WTC11 (cell line): ENCODE results near the gene FOXF2. TPM values are rescaled to one million over a fixed set of nuclear protein-coding genes. Genes with fewer than 3 reads are reported as not detected.

Experiments
- ATAC-seq: fragments of 200-7000 bp; cut with Tn5 transposase; 2 replicates; pipeline ENCODE4 v1.10.0; 2021; ENCODE audit warnings: mild to moderate bottlenecking, moderate library complexity
- CTCF ChIA-PET: fragments of 300-600 bp; sonication (Branson Sonifier 250); formaldehyde crosslinking; loops from one replicate; lab custom pipeline; 2021; ENCODE audit warnings: antibody characterized with exemption; lab: Charles Lee
- POLR2A ChIA-PET: fragments of 350-600 bp; sonication (Branson Sonifier 250); formaldehyde crosslinking; loops from one replicate; lab custom pipeline; 2021; ENCODE audit warnings: antibody characterized with exemption; lab: Charles Lee
- DNase-seq: peaks from one replicate; pipeline ENCODE4 v3.0.0; 2021; ENCODE audit warnings: low spot score
- H3K27ac Mint-ChIP-seq: 2 replicates; pipeline ENCODE4 v1.8.0; 2021; ENCODE audit warnings: mixed read lengths
- H3K27me3 Mint-ChIP-seq: 2 replicates; pipeline ENCODE4 v1.8.0; 2021; ENCODE audit warnings: low read depth, mild to moderate bottlenecking, moderate library complexity, mixed read lengths
- H3K36me3 Mint-ChIP-seq: 2 replicates; pipeline ENCODE4 v1.8.0; 2021; ENCODE audit warnings: mixed read lengths
- H3K4me1 Mint-ChIP-seq: 2 replicates; pipeline ENCODE4 v1.8.0; 2022; ENCODE audit warnings: mixed read lengths
- H3K4me3 Mint-ChIP-seq: 2 replicates; pipeline ENCODE4 v1.8.0; 2021; ENCODE audit warnings: mild to moderate bottlenecking, moderate library complexity, mixed read lengths
- H3K9me3 Mint-ChIP-seq: 2 replicates; pipeline ENCODE4 v1.8.0; 2021; ENCODE audit warnings: mixed read lengths
- CREB1 ChIP-seq: sonication (generic); formaldehyde crosslinking; IDR thresholded peaks from 2 replicates; pipeline ENCODE4 v1.8.0; 2023; ENCODE audit warnings: mild to moderate bottlenecking, missing genetic modification reagents
- EMX1 ChIP-seq: fragments of 250-450 bp; sonication (Bioruptor Pico); IDR thresholded peaks from 2 replicates; pipeline ENCODE4 v1.8.0; 2021; ENCODE audit warnings: mild to moderate bottlenecking
- ERG ChIP-seq: fragments of 250-450 bp; sonication (Bioruptor Pico); IDR thresholded peaks from 2 replicates; pipeline ENCODE4 v1.8.0; 2021; ENCODE audit warnings: mild to moderate bottlenecking
- ESRRA ChIP-seq: sonication (generic); formaldehyde crosslinking; IDR thresholded peaks from 2 replicates; pipeline ENCODE4 v1.8.1; 2022; ENCODE audit warnings: mild to moderate bottlenecking, missing genetic modification reagents, borderline replicate concordance
- FOXK1 ChIP-seq: sonication (generic); formaldehyde crosslinking; IDR thresholded peaks from 2 replicates; pipeline ENCODE4 v1.8.0; 2022; ENCODE audit warnings: mild to moderate bottlenecking, moderate library complexity, missing genetic modification reagents
- GABPB1 ChIP-seq: sonication (generic); formaldehyde crosslinking; IDR thresholded peaks from 2 replicates; pipeline ENCODE4 v1.8.1; 2023; ENCODE audit warnings: mild to moderate bottlenecking, missing genetic modification reagents
- GRHL2 ChIP-seq: fragments of 250-450 bp; sonication (Bioruptor Pico); IDR thresholded peaks from 2 replicates; pipeline ENCODE4 v1.8.0; 2022; ENCODE audit warnings: mild to moderate bottlenecking, moderate library complexity; ENCODE audit not compliant: insufficient replicate concordance, severe bottlenecking
- MXD4 ChIP-seq: fragments of 250-450 bp; sonication (Bioruptor Pico); IDR thresholded peaks from 2 replicates; pipeline ENCODE4 v1.8.0; 2021; ENCODE audit warnings: mild to moderate bottlenecking, moderate library complexity, borderline replicate concordance
- MYBL2 ChIP-seq: sonication (generic); formaldehyde crosslinking; IDR thresholded peaks from 2 replicates; pipeline ENCODE4 v1.8.1; 2023; ENCODE audit warnings: mild to moderate bottlenecking, moderate library complexity, missing genetic modification reagents
- NFYB ChIP-seq: sonication (generic); formaldehyde crosslinking; conservative IDR thresholded peaks from 2 replicates; pipeline ENCODE4 v1.8.0; 2022; ENCODE audit warnings: low read depth, missing genetic modification reagents
- NR1H2 ChIP-seq: sonication (generic); formaldehyde crosslinking; IDR thresholded peaks from 2 replicates; pipeline ENCODE4 v1.9.0; 2021; ENCODE audit warnings: mild to moderate bottlenecking, moderate library complexity, missing genetic modification reagents
- NR2C2 ChIP-seq: sonication (generic); formaldehyde crosslinking; IDR thresholded peaks from 2 replicates; pipeline ENCODE4 v1.8.0; 2022; ENCODE audit warnings: mild to moderate bottlenecking, missing genetic modification reagents
- NR3C1 ChIP-seq: sonication (generic); formaldehyde crosslinking; conservative IDR thresholded peaks from 2 replicates; pipeline ENCODE4 v1.8.1; 2023; ENCODE audit warnings: low read depth, mild to moderate bottlenecking, missing genetic modification reagents
- SMAD3 ChIP-seq: sonication (generic); formaldehyde crosslinking; IDR thresholded peaks from 2 replicates; pipeline ENCODE4 v1.8.0; 2022; ENCODE audit warnings: missing genetic modification reagents, mild to moderate bottlenecking, borderline replicate concordance
- SMAD4 ChIP-seq: sonication (generic); formaldehyde crosslinking; IDR thresholded peaks from 2 replicates; pipeline ENCODE4 v1.8.0; 2022; ENCODE audit warnings: mild to moderate bottlenecking, missing genetic modification reagents
- ZNF416 ChIP-seq: fragments of 250-450 bp; sonication (Bioruptor Pico); IDR thresholded peaks from 2 replicates; pipeline ENCODE4 v1.9.0; 2021; ENCODE audit warnings: mild to moderate bottlenecking, inconsistent platforms
- total RNA-seq: library from RNA; stranded (reverse); gene quantifications from 3 replicates; pipeline ENCODE4 v1.2.3, GENCODE V29; 2021
- TF ChIP-seq, protein P1 (sequence below): sonication (generic); formaldehyde crosslinking; IDR thresholded peaks from 2 replicates; pipeline ENCODE4 v1.8.1; 2023; ENCODE audit warnings: mild to moderate bottlenecking, moderate library complexity, missing genetic modification reagents
- TF ChIP-seq, protein P2 (sequence below): sonication (generic); formaldehyde crosslinking; IDR thresholded peaks from 2 replicates; pipeline ENCODE4 v1.8.1; 2023; ENCODE audit warnings: mild to moderate bottlenecking, missing genetic modification reagents, moderate library complexity
- TF ChIP-seq, protein P3 (sequence below): fragments of 250-450 bp; sonication (Bioruptor Pico); IDR thresholded peaks from 2 replicates; pipeline ENCODE4 v1.9.0; 2021; ENCODE audit warnings: mild to moderate bottlenecking, borderline replicate concordance
- TF ChIP-seq, protein P4 (sequence below): sonication (generic); formaldehyde crosslinking; IDR thresholded peaks from 2 replicates; pipeline ENCODE4 v1.8.1; 2022; ENCODE audit warnings: low read depth, mild to moderate bottlenecking, moderate library complexity, missing genetic modification reagents, borderline replicate concordance
- TF ChIP-seq, protein P5 (sequence below): sonication (generic); formaldehyde crosslinking; IDR thresholded peaks from 2 replicates; pipeline ENCODE4 v1.8.0; 2023; ENCODE audit warnings: missing genetic modification reagents, mild to moderate bottlenecking, borderline replicate concordance
- TF ChIP-seq, protein P6 (sequence below): fragments of 250-450 bp; sonication (Bioruptor Pico); IDR thresholded peaks from 2 replicates; pipeline ENCODE4 v2.1.2; 2022; ENCODE audit warnings: mild to moderate bottlenecking, moderate library complexity

FOXF2 gene
- total RNA-seq, 1 experiment from 2014 or later, result 0.11 TPM

- Mint-ChIP-seq H3K4me1 (peaks cover 20% of the 10 kb centered on the region), H3K27ac (no peak overlapping the region), H3K9me3 (peaks cover 22% of the 10 kb centered on the region), H3K4me3 (no peak overlapping the region), H3K27me3 (peaks cover 10% of the 10 kb centered on the region), H3K36me3 (peaks cover 13% of the 10 kb centered on the region)
- ChIA-PET CTCF (interaction anchor here (4.6 kb wide), 1 partner anchor 14 kb away, joined by 67 read pairs; no protein-coding TSS in a partner anchor), POLR2A (no interaction called here)
- TF ChIP-seq GRHL2, result no peak
- TF ChIP-seq, protein P1, sequence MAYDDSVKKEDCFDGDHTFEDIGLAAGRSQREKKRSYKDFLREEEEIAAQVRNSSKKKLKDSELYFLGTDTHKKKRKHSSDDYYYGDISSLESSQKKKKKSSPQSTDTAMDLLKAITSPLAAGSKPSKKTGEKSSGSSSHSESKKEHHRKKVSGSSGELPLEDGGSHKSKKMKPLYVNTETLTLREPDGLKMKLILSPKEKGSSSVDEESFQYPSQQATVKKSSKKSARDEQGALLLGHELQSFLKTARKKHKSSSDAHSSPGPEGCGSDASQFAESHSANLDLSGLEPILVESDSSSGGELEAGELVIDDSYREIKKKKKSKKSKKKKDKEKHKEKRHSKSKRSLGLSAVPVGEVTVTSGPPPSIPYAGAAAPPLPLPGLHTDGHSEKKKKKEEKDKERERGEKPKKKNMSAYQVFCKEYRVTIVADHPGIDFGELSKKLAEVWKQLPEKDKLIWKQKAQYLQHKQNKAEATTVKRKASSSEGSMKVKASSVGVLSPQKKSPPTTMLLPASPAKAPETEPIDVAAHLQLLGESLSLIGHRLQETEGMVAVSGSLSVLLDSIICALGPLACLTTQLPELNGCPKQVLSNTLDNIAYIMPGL, result no peak
- TF ChIP-seq, protein P2, sequence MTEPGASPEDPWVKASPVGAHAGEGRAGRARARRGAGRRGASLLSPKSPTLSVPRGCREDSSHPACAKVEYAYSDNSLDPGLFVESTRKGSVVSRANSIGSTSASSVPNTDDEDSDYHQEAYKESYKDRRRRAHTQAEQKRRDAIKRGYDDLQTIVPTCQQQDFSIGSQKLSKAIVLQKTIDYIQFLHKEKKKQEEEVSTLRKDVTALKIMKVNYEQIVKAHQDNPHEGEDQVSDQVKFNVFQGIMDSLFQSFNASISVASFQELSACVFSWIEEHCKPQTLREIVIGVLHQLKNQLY (CRISPR knock-in tag), result no peak
- TF ChIP-seq EMX1 (CRISPR knock-in tag), result no peak
- TF ChIP-seq MYBL2, result no peak
- no peak for TF ChIP-seq NFYB (CRISPR knock-in tag)
- no peak for TF ChIP-seq CREB1 (CRISPR knock-in tag)
- TF ChIP-seq NR2C2 (CRISPR knock-in tag), result no peak
- no peak for TF ChIP-seq NR1H2 (CRISPR knock-in tag)
- no peak for TF ChIP-seq SMAD3
- no peak for TF ChIP-seq MXD4 (CRISPR knock-in tag)
- TF ChIP-seq NR3C1 (CRISPR knock-in tag), result no peak
- TF ChIP-seq, protein P3, sequence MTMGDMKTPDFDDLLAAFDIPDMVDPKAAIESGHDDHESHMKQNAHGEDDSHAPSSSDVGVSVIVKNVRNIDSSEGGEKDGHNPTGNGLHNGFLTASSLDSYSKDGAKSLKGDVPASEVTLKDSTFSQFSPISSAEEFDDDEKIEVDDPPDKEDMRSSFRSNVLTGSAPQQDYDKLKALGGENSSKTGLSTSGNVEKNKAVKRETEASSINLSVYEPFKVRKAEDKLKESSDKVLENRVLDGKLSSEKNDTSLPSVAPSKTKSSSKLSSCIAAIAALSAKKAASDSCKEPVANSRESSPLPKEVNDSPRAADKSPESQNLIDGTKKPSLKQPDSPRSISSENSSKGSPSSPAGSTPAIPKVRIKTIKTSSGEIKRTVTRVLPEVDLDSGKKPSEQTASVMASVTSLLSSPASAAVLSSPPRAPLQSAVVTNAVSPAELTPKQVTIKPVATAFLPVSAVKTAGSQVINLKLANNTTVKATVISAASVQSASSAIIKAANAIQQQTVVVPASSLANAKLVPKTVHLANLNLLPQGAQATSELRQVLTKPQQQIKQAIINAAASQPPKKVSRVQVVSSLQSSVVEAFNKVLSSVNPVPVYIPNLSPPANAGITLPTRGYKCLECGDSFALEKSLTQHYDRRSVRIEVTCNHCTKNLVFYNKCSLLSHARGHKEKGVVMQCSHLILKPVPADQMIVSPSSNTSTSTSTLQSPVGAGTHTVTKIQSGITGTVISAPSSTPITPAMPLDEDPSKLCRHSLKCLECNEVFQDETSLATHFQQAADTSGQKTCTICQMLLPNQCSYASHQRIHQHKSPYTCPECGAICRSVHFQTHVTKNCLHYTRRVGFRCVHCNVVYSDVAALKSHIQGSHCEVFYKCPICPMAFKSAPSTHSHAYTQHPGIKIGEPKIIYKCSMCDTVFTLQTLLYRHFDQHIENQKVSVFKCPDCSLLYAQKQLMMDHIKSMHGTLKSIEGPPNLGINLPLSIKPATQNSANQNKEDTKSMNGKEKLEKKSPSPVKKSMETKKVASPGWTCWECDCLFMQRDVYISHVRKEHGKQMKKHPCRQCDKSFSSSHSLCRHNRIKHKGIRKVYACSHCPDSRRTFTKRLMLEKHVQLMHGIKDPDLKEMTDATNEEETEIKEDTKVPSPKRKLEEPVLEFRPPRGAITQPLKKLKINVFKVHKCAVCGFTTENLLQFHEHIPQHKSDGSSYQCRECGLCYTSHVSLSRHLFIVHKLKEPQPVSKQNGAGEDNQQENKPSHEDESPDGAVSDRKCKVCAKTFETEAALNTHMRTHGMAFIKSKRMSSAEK (CRISPR knock-in tag), result no peak
- TF ChIP-seq, protein P4, sequence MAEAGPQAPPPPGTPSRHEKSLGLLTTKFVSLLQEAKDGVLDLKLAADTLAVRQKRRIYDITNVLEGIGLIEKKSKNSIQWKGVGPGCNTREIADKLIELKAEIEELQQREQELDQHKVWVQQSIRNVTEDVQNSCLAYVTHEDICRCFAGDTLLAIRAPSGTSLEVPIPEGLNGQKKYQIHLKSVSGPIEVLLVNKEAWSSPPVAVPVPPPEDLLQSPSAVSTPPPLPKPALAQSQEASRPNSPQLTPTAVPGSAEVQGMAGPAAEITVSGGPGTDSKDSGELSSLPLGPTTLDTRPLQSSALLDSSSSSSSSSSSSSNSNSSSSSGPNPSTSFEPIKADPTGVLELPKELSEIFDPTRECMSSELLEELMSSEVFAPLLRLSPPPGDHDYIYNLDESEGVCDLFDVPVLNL, result no peak
- no peak for TF ChIP-seq GABPB1 (CRISPR knock-in tag)
- TF ChIP-seq ERG (CRISPR knock-in tag), result no peak
- DNase-seq, result no peak
- no peak for ATAC-seq
Measured at GRCh38 chr6:1439349-1439748, 50.0 kb downstream of the FOXF2 start.

GRCh38 chr6:1442929-1443328 lies 53.6 kb downstream of the FOXF2 start:
- ChIA-PET POLR2A (no interaction called here), CTCF (no interaction called here)
- peaks cover 18% of the 10 kb centered on the region for H3K9me3 Mint-ChIP-seq
- H3K4me3 Mint-ChIP-seq, result no peak overlapping the region
- H3K27me3 Mint-ChIP-seq, result peaks cover 6% of the 10 kb centered on the region; the same call in 1 of the 2 replicates
- H3K4me1 Mint-ChIP-seq, result peaks cover 6% of the 10 kb centered on the region
- H3K36me3 Mint-ChIP-seq, result peaks cover 6% of the 10 kb centered on the region
- no peak overlapping the region for H3K27ac Mint-ChIP-seq
- ATAC-seq, result no peak
- DNase-seq, result no peak
- TF ChIP-seq, protein P5, sequence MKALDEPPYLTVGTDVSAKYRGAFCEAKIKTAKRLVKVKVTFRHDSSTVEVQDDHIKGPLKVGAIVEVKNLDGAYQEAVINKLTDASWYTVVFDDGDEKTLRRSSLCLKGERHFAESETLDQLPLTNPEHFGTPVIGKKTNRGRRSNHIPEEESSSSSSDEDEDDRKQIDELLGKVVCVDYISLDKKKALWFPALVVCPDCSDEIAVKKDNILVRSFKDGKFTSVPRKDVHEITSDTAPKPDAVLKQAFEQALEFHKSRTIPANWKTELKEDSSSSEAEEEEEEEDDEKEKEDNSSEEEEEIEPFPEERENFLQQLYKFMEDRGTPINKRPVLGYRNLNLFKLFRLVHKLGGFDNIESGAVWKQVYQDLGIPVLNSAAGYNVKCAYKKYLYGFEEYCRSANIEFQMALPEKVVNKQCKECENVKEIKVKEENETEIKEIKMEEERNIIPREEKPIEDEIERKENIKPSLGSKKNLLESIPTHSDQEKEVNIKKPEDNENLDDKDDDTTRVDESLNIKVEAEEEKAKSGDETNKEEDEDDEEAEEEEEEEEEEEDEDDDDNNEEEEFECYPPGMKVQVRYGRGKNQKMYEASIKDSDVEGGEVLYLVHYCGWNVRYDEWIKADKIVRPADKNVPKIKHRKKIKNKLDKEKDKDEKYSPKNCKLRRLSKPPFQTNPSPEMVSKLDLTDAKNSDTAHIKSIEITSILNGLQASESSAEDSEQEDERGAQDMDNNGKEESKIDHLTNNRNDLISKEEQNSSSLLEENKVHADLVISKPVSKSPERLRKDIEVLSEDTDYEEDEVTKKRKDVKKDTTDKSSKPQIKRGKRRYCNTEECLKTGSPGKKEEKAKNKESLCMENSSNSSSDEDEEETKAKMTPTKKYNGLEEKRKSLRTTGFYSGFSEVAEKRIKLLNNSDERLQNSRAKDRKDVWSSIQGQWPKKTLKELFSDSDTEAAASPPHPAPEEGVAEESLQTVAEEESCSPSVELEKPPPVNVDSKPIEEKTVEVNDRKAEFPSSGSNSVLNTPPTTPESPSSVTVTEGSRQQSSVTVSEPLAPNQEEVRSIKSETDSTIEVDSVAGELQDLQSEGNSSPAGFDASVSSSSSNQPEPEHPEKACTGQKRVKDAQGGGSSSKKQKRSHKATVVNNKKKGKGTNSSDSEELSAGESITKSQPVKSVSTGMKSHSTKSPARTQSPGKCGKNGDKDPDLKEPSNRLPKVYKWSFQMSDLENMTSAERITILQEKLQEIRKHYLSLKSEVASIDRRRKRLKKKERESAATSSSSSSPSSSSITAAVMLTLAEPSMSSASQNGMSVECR (CRISPR knock-in tag), result no peak
- TF ChIP-seq ESRRA (no peak), SMAD4 (CRISPR knock-in tag) (no peak), FOXK1 (CRISPR knock-in tag) (no peak), ZNF416 (no peak)
- TF ChIP-seq, protein P6, sequence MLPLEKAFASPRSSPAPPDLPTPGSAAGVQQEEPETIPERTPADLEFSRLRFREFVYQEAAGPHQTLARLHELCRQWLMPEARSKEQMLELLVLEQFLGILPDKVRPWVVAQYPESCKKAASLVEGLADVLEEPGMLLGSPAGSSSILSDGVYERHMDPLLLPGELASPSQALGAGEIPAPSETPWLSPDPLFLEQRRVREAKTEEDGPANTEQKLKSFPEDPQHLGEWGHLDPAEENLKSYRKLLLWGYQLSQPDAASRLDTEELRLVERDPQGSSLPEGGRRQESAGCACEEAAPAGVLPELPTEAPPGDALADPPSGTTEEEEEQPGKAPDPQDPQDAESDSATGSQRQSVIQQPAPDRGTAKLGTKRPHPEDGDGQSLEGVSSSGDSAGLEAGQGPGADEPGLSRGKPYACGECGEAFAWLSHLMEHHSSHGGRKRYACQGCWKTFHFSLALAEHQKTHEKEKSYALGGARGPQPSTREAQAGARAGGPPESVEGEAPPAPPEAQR, result no peak
